DOHH2 (cell line): ENCODE data around the gene HIVEP3.

Experiments
- H3F3A ChIP-seq: fragments of 200-600 bp; sonication (generic), shearing (Covaris generic); 2 replicates; pipeline ENCODE4 v1.6.0; 2016; ENCODE audit warnings: antibody characterized with exemption, mild to moderate bottlenecking; ENCODE audit not compliant: control insufficient read depth, insufficient read depth
- H3K27ac ChIP-seq: fragments of 200-600 bp; sonication (generic); 2 replicates; pipeline ENCODE4 v1.5.1; 2014; ENCODE audit warnings: low read depth, mild to moderate bottlenecking, low read length, moderate library complexity
- H3K27me3 ChIP-seq: fragments of 200-600 bp; sonication (generic); 2 replicates; pipeline ENCODE4 v1.6.1; 2014; ENCODE audit warnings: mild to moderate bottlenecking, low read length, mixed read lengths; ENCODE audit not compliant: control insufficient read depth
- H3K36me3 ChIP-seq: fragments of 200-600 bp; sonication (generic); 2 replicates; pipeline ENCODE4 v1.6.1; 2014; ENCODE audit warnings: mild to moderate bottlenecking, low read length, moderate library complexity, mixed read lengths; ENCODE audit not compliant: control insufficient read depth
- H3K4me1 ChIP-seq: fragments of 200-600 bp; sonication (generic); 2 replicates; pipeline ENCODE4 v1.6.1; 2014; ENCODE audit warnings: mild to moderate bottlenecking, low read length, mixed read lengths; ENCODE audit not compliant: control insufficient read depth
- H3K4me2 ChIP-seq: fragments of 200-600 bp; sonication (generic); 2 replicates; pipeline ENCODE4 v1.6.0; 2014; ENCODE audit warnings: mild to moderate bottlenecking, low read length, moderate library complexity
- H3K4me3 ChIP-seq: fragments of 200-600 bp; sonication (generic); 2 replicates; pipeline ENCODE4 v1.5.1; 2014; ENCODE audit warnings: mild to moderate bottlenecking, low read length, mixed read lengths
- H3K79me2 ChIP-seq: fragments of 200-600 bp; sonication (generic); 2 replicates; pipeline ENCODE4 v1.6.1; 2014; ENCODE audit warnings: mild to moderate bottlenecking, low read length, mixed read lengths; ENCODE audit not compliant: control insufficient read depth
- H3K9me2 ChIP-seq: fragments of 200-600 bp; sonication (generic); replicated peaks from 2 replicates; pipeline ENCODE4 v1.6.1; 2014; ENCODE audit warnings: mild to moderate bottlenecking, low read length, mixed read lengths; ENCODE audit not compliant: control insufficient read depth
- H3K9me3 ChIP-seq: fragments of 200-600 bp; sonication (generic); 2 replicates; pipeline ENCODE4 v1.6.1; 2014; ENCODE audit warnings: antibody characterized with exemption, low read length, mixed read lengths; ENCODE audit not compliant: control insufficient read depth, insufficient read depth
- H4K20me1 ChIP-seq: fragments of 200-600 bp; sonication (generic); 2 replicates; pipeline ENCODE4 v1.6.0; 2014; ENCODE audit warnings: low read depth, mild to moderate bottlenecking, antibody characterized with exemption, low read length, moderate library complexity; ENCODE audit not compliant: control insufficient read depth, insufficient read depth
- EZH2phosphoT487 ChIP-seq: fragments of 200-600 bp; sonication (generic); IDR thresholded peaks from 2 replicates; pipeline ENCODE4 v1.6.1; 2017; ENCODE audit warnings: borderline replicate concordance, mild to moderate bottlenecking, antibody characterized with exemption, low read length, moderate library complexity, mixed read lengths
- TF ChIP-seq, protein P1 (sequence below): fragments of 200-600 bp; sonication (generic); IDR thresholded peaks from one replicate; pipeline ENCODE4 v1.5.1; 2014; ENCODE audit warnings: antibody characterized with exemption, mild to moderate bottlenecking, low read depth, low read length; ENCODE audit not compliant: poor library complexity, severe bottlenecking

HIVEP3 gene

GRCh38 chr1:41844781-41845272, 73.9 kb downstream of the HIVEP3 start:
- H3K36me3 ChIP-seq: no peaks in the 10 kb centered on the region
- H3K4me1 ChIP-seq: no peaks in the 10 kb centered on the region
- no peaks in the 10 kb centered on the region for H3K9me3 ChIP-seq
- no peak overlapping the region for H3K27ac ChIP-seq
- no peaks in the 10 kb centered on the region for H4K20me1 ChIP-seq
- TF ChIP-seq EZH2phosphoT487: no peak
- TF ChIP-seq, protein P1, sequence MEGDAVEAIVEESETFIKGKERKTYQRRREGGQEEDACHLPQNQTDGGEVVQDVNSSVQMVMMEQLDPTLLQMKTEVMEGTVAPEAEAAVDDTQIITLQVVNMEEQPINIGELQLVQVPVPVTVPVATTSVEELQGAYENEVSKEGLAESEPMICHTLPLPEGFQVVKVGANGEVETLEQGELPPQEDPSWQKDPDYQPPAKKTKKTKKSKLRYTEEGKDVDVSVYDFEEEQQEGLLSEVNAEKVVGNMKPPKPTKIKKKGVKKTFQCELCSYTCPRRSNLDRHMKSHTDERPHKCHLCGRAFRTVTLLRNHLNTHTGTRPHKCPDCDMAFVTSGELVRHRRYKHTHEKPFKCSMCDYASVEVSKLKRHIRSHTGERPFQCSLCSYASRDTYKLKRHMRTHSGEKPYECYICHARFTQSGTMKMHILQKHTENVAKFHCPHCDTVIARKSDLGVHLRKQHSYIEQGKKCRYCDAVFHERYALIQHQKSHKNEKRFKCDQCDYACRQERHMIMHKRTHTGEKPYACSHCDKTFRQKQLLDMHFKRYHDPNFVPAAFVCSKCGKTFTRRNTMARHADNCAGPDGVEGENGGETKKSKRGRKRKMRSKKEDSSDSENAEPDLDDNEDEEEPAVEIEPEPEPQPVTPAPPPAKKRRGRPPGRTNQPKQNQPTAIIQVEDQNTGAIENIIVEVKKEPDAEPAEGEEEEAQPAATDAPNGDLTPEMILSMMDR: no peak
- no peak overlapping the region for H3K4me2 ChIP-seq
- no peak overlapping the region for H3K4me3 ChIP-seq
- no peaks in the 10 kb centered on the region for H3K79me2 ChIP-seq
- peaks cover 14% of the 10 kb centered on the region for H3K27me3 ChIP-seq
- H3F3A ChIP-seq: no peaks in the 10 kb centered on the region
- no peaks in the 10 kb centered on the region for H3K9me2 ChIP-seq

- H3K9me3 ChIP-seq: no peaks in the 10 kb centered on the region
- H3F3A ChIP-seq: no peaks in the 10 kb centered on the region
- no peaks in the 10 kb centered on the region for H3K79me2 ChIP-seq
- H4K20me1 ChIP-seq: no peaks in the 10 kb centered on the region
- TF ChIP-seq EZH2phosphoT487: no peak
- TF ChIP-seq, protein P1: no peak
- no peak overlapping the region for H3K27ac ChIP-seq
- H3K36me3 ChIP-seq: no peaks in the 10 kb centered on the region
- H3K9me2 ChIP-seq: no peaks in the 10 kb centered on the region
- H3K4me2 ChIP-seq: no peak overlapping the region
- peaks cover 14% of the 10 kb centered on the region for H3K27me3 ChIP-seq
- no peak overlapping the region for H3K4me3 ChIP-seq
- no peaks in the 10 kb centered on the region for H3K4me1 ChIP-seq
Observed at GRCh38 chr1:41844255-41844654, 74.5 kb downstream of the HIVEP3 start.

- H3K27ac ChIP-seq: no peak overlapping the region
Observed at GRCh38 chr1:41842993-41843755, 75.5 kb downstream of the HIVEP3 start.

More at GRCh38 chr1:41842993-41843755, 75.5 kb downstream of the HIVEP3 start:
- H3K36me3 ChIP-seq: no peaks in the 10 kb centered on the region
- H3K4me2 ChIP-seq: no peak overlapping the region
- H3K4me1 ChIP-seq: no peaks in the 10 kb centered on the region
- no peaks in the 10 kb centered on the region for H3F3A ChIP-seq
- H4K20me1 ChIP-seq: no peaks in the 10 kb centered on the region
- TF ChIP-seq EZH2phosphoT487: no peak
- TF ChIP-seq, protein P1: no peak
- H3K79me2 ChIP-seq: no peaks in the 10 kb centered on the region
- no peaks in the 10 kb centered on the region for H3K9me3 ChIP-seq
- H3K27me3 ChIP-seq: peaks cover 14% of the 10 kb centered on the region
- H3K4me3 ChIP-seq: no peak overlapping the region
- H3K9me2 ChIP-seq: no peaks in the 10 kb centered on the region
